Ishikawa (cell line): ENCODE results near the gene MYNN.

Experiments
- CEBPB ChIP-seq: IDR thresholded peaks from 2 replicates; pipeline ENCODE4 v1.6.1; 2012
- CREB1 ChIP-seq: IDR thresholded peaks from 2 replicates; pipeline ENCODE4 v1.6.1; 2012; ENCODE audit warnings: low read depth
- EP300 ChIP-seq: IDR thresholded peaks from 2 replicates; pipeline ENCODE4 v1.6.1; 2012; ENCODE audit warnings: borderline replicate concordance
- RAD21 ChIP-seq: IDR thresholded peaks from 2 replicates; pipeline ENCODE4 v1.6.1; 2012; ENCODE audit warnings: low read depth
- TAF1 ChIP-seq: IDR thresholded peaks from 2 replicates; pipeline ENCODE4 v1.6.1; 2012; ENCODE audit warnings: low read depth, mild to moderate bottlenecking
- TEAD4 ChIP-seq: IDR thresholded peaks from 2 replicates; pipeline ENCODE4 v1.6.1; 2012
- YY1 ChIP-seq: IDR thresholded peaks from 2 replicates; pipeline ENCODE4 v1.6.1; 2012; ENCODE audit warnings: low read depth
- TF ChIP-seq, protein P1 (sequence below): IDR thresholded peaks from 2 replicates; pipeline ENCODE4 v1.6.1; 2012
- TF ChIP-seq, protein P2 (sequence below): IDR thresholded peaks from 2 replicates; pipeline ENCODE4 v1.6.1; 2012; ENCODE audit warnings: low read depth, mild to moderate bottlenecking

DNA sequence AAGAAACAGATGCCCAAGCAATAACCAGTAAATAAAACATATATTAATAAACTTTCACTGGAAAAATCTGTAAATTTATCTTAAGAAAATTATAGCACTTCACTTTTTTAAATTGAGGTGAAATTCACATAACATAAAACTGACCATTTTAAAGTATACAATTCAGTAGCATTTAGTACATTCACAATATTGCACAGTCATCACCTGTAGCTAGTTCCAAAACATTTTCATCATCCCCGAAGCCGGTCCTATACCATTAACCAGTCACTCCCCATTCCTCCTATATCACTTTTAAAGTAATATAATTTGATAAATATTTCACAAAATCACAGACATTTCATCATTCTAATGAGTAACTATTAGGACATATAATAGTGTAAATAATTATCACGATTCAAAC is 31.5 kb downstream of the MYNN start:
- TF ChIP-seq RAD21 (no peak), YY1 (no peak), CREB1 (no peak), EP300 (no peak), TEAD4 (no peak), TAF1 (no peak), CEBPB (no peak)
- TF ChIP-seq, protein P1, sequence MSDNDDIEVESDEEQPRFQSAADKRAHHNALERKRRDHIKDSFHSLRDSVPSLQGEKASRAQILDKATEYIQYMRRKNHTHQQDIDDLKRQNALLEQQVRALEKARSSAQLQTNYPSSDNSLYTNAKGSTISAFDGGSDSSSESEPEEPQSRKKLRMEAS = no peak
- TF ChIP-seq, protein P2, sequence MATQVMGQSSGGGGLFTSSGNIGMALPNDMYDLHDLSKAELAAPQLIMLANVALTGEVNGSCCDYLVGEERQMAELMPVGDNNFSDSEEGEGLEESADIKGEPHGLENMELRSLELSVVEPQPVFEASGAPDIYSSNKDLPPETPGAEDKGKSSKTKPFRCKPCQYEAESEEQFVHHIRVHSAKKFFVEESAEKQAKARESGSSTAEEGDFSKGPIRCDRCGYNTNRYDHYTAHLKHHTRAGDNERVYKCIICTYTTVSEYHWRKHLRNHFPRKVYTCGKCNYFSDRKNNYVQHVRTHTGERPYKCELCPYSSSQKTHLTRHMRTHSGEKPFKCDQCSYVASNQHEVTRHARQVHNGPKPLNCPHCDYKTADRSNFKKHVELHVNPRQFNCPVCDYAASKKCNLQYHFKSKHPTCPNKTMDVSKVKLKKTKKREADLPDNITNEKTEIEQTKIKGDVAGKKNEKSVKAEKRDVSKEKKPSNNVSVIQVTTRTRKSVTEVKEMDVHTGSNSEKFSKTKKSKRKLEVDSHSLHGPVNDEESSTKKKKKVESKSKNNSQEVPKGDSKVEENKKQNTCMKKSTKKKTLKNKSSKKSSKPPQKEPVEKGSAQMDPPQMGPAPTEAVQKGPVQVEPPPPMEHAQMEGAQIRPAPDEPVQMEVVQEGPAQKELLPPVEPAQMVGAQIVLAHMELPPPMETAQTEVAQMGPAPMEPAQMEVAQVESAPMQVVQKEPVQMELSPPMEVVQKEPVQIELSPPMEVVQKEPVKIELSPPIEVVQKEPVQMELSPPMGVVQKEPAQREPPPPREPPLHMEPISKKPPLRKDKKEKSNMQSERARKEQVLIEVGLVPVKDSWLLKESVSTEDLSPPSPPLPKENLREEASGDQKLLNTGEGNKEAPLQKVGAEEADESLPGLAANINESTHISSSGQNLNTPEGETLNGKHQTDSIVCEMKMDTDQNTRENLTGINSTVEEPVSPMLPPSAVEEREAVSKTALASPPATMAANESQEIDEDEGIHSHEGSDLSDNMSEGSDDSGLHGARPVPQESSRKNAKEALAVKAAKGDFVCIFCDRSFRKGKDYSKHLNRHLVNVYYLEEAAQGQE = no peak
